Caco-2 (cell line): ENCODE data around the gene MVB12B. TPM values are rescaled to one million over a fixed set of nuclear protein-coding genes. Genes with fewer than 3 reads are reported as not detected.

Experiments
- BruUV-seq: library from RNA; stranded (reverse); fragments of 400-500 nt; replicated peaks from 2 replicates; lab custom pipeline; 2021; lab: Mats Ljungman, UMichigan
- CTCF ChIA-PET: fragments of 300-600 bp; sonication (Branson Sonifier 250); formaldehyde crosslinking; loops from one replicate; lab custom pipeline; 2022; ENCODE audit warnings: antibody characterized with exemption; lab: Charles Lee
- POLR2A ChIA-PET: fragments of 300-600 bp; sonication (Branson Sonifier 250); formaldehyde crosslinking; loops from one replicate; lab custom pipeline; 2022; ENCODE audit warnings: antibody characterized with exemption; lab: Charles Lee
- DNase-seq, 2 experiments: peaks; one replicate each; pipeline versions ENCODE4 v3.0.0 to v3.0.0-alpha.2; 2020 to 2022
- H3K27me3 ChIP-seq: replicated peaks from 2 replicates; pipeline ENCODE4 v1.6.0; 2011; ENCODE audit warnings: low read length; ENCODE audit not compliant: control insufficient read depth, insufficient read depth
- H3K36me3 ChIP-seq: 2 replicates; pipeline ENCODE4 v1.5.1; 2011; ENCODE audit warnings: low read length; ENCODE audit not compliant: control insufficient read depth, insufficient read depth
- H3K4me1 ChIP-seq: fragments of 250-450 bp; sonication (Bioruptor Pico); 2 replicates; pipeline ENCODE4 v1.5.1; 2020; ENCODE audit warnings: mild to moderate bottlenecking
- H3K4me3 ChIP-seq: 2 replicates; pipeline ENCODE4 v1.5.1; 2011; ENCODE audit warnings: low read depth, mild to moderate bottlenecking, control low read depth, low read length
- H3K9me3 ChIP-seq: fragments of 250-450 bp; sonication (Bioruptor Pico); 2 replicates; pipeline ENCODE4 v1.5.1; 2020; ENCODE audit warnings: mild to moderate bottlenecking, moderate library complexity
- H3K27ac Mint-ChIP-seq: one replicate; pipeline ENCODE4 v1.8.0; 2022; ENCODE audit warnings: mixed read lengths; ENCODE audit not compliant: unreplicated experiment
- H3K27me3 Mint-ChIP-seq: one replicate; pipeline ENCODE4 v1.8.0; 2022; ENCODE audit warnings: mixed read lengths; ENCODE audit not compliant: insufficient read depth, unreplicated experiment
- H3K36me3 Mint-ChIP-seq: one replicate; pipeline ENCODE4 v1.8.0; 2022; ENCODE audit warnings: mild to moderate bottlenecking, mixed read lengths; ENCODE audit not compliant: insufficient read depth, unreplicated experiment
- H3K4me1 Mint-ChIP-seq: one replicate; pipeline ENCODE4 v1.8.0; 2022; ENCODE audit warnings: low read depth, mixed read lengths; ENCODE audit not compliant: unreplicated experiment
- H3K4me3 Mint-ChIP-seq: one replicate; pipeline ENCODE4 v1.8.0; 2022; ENCODE audit warnings: mild to moderate bottlenecking, moderate library complexity, mixed read lengths; ENCODE audit not compliant: unreplicated experiment
- H3K9me3 Mint-ChIP-seq: one replicate; pipeline ENCODE4 v1.8.0; 2022; ENCODE audit warnings: mixed read lengths; ENCODE audit not compliant: unreplicated experiment
- CTCF ChIP-seq, 2 experiments: fragments of 200-600 bp in 1 of 2; IDR thresholded peaks; 1 replicate in 1 of 2; 2 replicates in 1 of 2; pipeline versions ENCODE4 v1.5.1 to v1.8.0; 2011 to 2022; ENCODE audit warnings: antibody characterized with exemption in 1 of 2, control low read depth in 1 of 2, inconsistent platforms in 1 of 2, low read depth in 1 of 2, low read length in 1 of 2, mild to moderate bottlenecking in 1 of 2, moderate library complexity in 1 of 2; ENCODE audit not compliant: insufficient read depth in 1 of 2, severe bottlenecking in 1 of 2, unreplicated experiment in 1 of 2
- intact Hi-C: fragments of 100-400 bp; cut with micrococcal nuclease; formaldehyde crosslinking; loops from one replicate; pipeline ENCODE4 v1.10.0; 2022; ENCODE audit not compliant: unreplicated experiment
- total RNA-seq: library from RNA; stranded (reverse); gene quantifications from 2 replicates; pipeline ENCODE4 v1.2.3, GENCODE V29; 2022

MVB12B gene
- total RNA-seq, 1 experiment from 2014 or later = 24.4 TPM

DNA sequence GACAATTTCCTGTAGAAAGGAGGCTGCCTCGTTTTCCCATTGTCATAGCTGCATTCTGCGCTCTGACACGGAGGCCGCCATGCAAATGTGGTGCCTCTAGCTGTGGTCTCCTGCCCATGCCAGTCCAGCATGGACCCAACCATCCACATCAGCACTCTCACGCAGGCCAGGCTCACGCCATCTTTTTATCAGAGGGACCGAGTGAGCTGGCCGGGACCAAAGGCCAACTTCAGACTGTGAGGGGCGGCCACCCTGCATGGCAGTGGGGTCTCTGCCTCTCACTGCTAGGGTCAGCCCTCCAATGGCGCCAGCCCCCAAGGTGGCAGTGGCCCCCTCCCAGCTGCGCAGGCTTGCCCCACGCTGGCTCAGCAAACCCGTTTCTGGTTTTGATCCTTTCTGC, 155.2 kb downstream of the MVB12B start:
- Histone ChIP-seq H3K36me3 (no peaks in the 10 kb centered on the region), H3K9me3 (no peaks in the 10 kb centered on the region), H3K4me3 (no peak overlapping the region), H3K4me1 (no peaks in the 10 kb centered on the region), H3K27me3 (no peaks in the 10 kb centered on the region)
- H3K9me3 Mint-ChIP-seq = no peaks in the 10 kb centered on the region
- ChIA-PET CTCF (interaction anchor here (1.1 kb wide), 1 partner anchor 17 kb away, joined by 3 read pairs; no protein-coding TSS in a partner anchor), POLR2A (no interaction called here)
- DNase-seq = no peak
- H3K4me1 Mint-ChIP-seq = no peaks in the 10 kb centered on the region
- H3K27me3 Mint-ChIP-seq = no peaks in the 10 kb centered on the region
- H3K36me3 Mint-ChIP-seq = no peaks in the 10 kb centered on the region
- no TSS peak for BruUV-seq
- TF ChIP-seq CTCF (IDR thresholded peaks at IDR 0.05; ENCODE audit: insufficient read depth in 1 of 2, low read depth in 1 of 2, low read length in 1 of 2, severe bottlenecking in 1 of 2, unreplicated experiment in 1 of 2) = no peak
- H3K27ac Mint-ChIP-seq = no peak overlapping the region
- intact Hi-C loops = no loop called here
- no peak overlapping the region for H3K4me3 Mint-ChIP-seq

DNA sequence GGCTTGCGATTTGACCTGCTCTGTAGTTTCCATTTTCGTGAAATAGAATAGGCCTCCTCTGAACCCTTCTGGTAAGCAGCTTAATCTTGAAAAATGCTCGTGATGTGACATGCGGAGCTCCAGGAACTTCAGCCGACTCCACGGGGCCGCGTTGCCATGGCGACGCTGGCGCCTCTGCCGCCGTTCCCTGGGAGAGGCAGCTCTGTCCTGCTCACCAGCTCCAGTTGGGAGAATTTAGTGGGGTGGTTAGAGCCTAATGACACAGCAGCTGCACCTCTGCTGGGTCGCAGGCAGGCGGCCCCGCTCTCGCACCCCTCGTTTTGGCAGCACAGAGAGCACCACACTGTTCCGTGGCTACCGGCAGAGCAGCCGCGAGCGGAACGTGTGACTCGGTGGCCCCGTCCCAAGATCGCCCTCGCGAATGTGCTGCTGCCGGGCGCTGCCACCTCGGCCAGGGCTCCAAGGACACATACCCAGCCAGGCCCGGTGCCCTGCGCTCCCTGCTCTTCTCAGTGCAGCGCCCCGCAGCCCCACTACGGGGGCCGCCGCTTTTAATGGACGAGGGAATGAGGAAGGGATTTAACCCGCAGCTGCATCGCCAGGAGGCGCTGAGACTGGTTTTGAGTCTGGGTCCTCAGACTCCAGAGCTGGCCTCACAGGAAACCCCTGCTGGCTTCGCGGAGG, 155.9 kb downstream of the MVB12B start:
- H3K36me3 ChIP-seq = no peaks in the 10 kb centered on the region
- no peaks in the 10 kb centered on the region for H3K27me3 ChIP-seq
- ChIA-PET POLR2A (no interaction called here), CTCF (interaction anchor here (1.1 kb wide), 1 partner anchor 16 kb away, joined by 3 read pairs; no protein-coding TSS in a partner anchor)
- H3K4me1 Mint-ChIP-seq = no peaks in the 10 kb centered on the region
- no peaks in the 10 kb centered on the region for H3K4me1 ChIP-seq
- intact Hi-C loops = no loop called here
- H3K27me3 Mint-ChIP-seq = no peaks in the 10 kb centered on the region
- DNase-seq = no peak
- H3K27ac Mint-ChIP-seq = no peak overlapping the region
- BruUV-seq = no TSS peak
- H3K4me3 ChIP-seq = no peak overlapping the region
- no peak overlapping the region for H3K4me3 Mint-ChIP-seq
- no peaks in the 10 kb centered on the region for H3K9me3 Mint-ChIP-seq
- no peak for TF ChIP-seq CTCF (IDR thresholded peaks at IDR 0.05; ENCODE audit: insufficient read depth in 1 of 2, low read depth in 1 of 2, low read length in 1 of 2, severe bottlenecking in 1 of 2, unreplicated experiment in 1 of 2)
- H3K9me3 ChIP-seq = no peaks in the 10 kb centered on the region
- no peaks in the 10 kb centered on the region for H3K36me3 Mint-ChIP-seq

DNA sequence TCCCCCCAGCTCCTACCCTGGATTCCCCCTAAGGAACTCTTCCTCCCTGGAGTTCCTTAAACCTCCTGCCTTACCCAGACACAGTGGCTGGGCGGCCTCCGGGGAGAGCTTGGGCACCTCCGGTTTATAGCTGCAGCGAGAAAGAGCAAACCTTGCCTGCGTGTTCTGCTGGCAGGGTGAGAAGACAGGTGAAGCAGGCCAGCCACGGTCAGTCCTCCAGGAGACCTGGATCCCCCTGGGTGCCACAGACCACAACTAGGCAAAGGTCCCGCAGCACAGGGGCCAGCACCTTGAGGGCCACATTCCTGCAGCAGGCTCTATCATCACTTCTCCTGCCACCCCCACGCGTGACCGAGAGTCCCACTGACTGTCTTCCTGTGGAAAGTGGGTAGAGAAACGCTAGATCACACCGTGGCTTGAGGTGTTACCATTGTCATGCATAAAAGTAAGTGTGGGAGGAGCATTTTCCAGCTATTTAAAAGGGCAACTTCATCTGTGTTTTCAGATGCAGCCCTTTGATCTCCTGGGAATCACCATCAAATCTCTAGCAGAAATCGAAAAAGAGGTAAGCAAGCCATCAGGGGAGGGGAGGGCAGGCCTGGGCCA, 156.9 kb downstream of the MVB12B start:
- Mint-ChIP-seq H3K27ac (no peak overlapping the region), H3K27me3 (no peaks in the 10 kb centered on the region), H3K4me1 (no peaks in the 10 kb centered on the region), H3K4me3 (no peak overlapping the region), H3K36me3 (no peaks in the 10 kb centered on the region), H3K9me3 (no peaks in the 10 kb centered on the region)
- no peaks in the 10 kb centered on the region for H3K27me3 ChIP-seq
- POLR2A ChIA-PET = no interaction called here
- DNase-seq = no peak
- no TSS peak for BruUV-seq
- CTCF ChIA-PET = no interaction called here
- no peaks in the 10 kb centered on the region for H3K36me3 ChIP-seq
- H3K9me3 ChIP-seq = no peaks in the 10 kb centered on the region
- H3K4me1 ChIP-seq = no peaks in the 10 kb centered on the region
- no peak overlapping the region for H3K4me3 ChIP-seq
- intact Hi-C loops = no loop called here
- TF ChIP-seq CTCF (IDR thresholded peaks at IDR 0.05; ENCODE audit: insufficient read depth in 1 of 2, low read depth in 1 of 2, low read length in 1 of 2, severe bottlenecking in 1 of 2, unreplicated experiment in 1 of 2) = no peak
